GM12801 (cell line): ENCODE measurements around the gene VDR.

Experiments
- CTCF ChIP-seq: IDR thresholded peaks from one replicate; pipeline ENCODE4 v1.5.1; 2011; ENCODE audit warnings: control low read depth; ENCODE audit not compliant: insufficient read length; ENCODE audit errors: extremely low read depth

Gene VDR

GRCh38 chr12:47821346-47821706, 83.5 kb downstream of the VDR start:
- TF ChIP-seq CTCF = no peak

GRCh38 chr12:47820631-47821345, 84.0 kb downstream of the VDR start:
- TF ChIP-seq CTCF = no peak

GRCh38 chr12:47819896-47820630, 84.7 kb downstream of the VDR start, which contains the start of gene HDAC7:
TSS of gene HDAC7 (minus strand) at chr12:47819903. CDS start at chr12:47819785, 118 bp downstream.
- no peak for TF ChIP-seq CTCF

- TF ChIP-seq CTCF = no peak
Observed at GRCh38 chr12:47819138-47819895, 85.5 kb downstream of the VDR start.

- TF ChIP-seq CTCF = no peak
Observed at GRCh38 chr12:47818467-47819137, 86.2 kb downstream of the VDR start.

DNA sequence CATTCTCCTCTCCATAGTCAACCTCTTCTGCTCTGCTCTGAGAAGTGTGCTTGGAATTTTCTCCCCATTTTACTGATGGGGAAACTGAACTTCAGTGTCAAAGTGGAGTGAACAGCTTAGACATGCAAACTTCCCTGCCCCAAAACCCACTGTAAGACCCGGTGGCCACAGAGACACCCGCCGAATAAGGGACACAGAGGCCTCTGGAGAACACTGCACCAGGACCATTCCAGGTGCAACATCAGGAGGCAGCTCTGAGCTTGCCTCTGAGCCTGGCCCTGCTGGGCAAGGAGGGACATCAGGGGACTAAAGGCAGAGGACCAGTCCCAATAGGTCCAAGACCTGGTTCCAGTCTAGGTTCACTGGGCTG, 86.8 kb downstream of the VDR start:
- TF ChIP-seq CTCF = no peak

- no peak for TF ChIP-seq CTCF
Observed at GRCh38 chr12:47817272-47818006, 87.4 kb downstream of the VDR start.
